GM19438 (cell line): Measurements from ENCODE around the gene FKBP2.

Source experiments
- ATAC-seq: cut with Tn5 transposase; IDR thresholded peaks from one replicate; pipeline ENCODE4 v1.9.1; 2021; ENCODE audit warnings: low read depth; ENCODE audit not compliant: unreplicated experiment

Gene FKBP2

GRCh38 chr11:64260147-64260708 lies 19.3 kb downstream of the FKBP2 start:
- no peak for ATAC-seq

DNA sequence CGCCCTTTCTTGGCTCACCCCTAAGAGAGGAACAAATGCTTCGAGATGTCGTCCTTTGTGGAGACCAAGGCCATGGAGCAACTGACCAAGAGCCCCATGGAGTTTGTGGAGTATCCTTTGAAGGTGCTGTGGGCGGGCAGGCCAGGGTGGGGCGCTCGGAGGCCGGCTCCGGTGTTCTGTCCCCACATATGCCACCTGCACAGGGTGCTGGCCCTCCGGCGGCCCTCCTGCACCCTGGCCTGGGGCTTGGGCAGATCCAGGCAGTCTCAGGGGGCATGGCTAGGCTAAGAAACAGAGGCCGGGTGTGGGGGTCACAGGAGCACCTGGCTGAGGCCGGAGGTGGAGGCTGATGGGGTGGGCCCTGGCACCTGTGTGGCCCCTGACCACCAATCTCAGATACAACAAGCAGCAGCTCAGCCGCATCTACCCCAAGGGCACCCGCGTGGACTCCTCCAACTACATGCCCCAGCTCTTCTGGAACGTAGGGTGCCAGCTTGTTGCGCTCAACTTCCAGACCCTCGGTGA lies 20.7 kb downstream of the FKBP2 start:
- no peak for ATAC-seq

DNA sequence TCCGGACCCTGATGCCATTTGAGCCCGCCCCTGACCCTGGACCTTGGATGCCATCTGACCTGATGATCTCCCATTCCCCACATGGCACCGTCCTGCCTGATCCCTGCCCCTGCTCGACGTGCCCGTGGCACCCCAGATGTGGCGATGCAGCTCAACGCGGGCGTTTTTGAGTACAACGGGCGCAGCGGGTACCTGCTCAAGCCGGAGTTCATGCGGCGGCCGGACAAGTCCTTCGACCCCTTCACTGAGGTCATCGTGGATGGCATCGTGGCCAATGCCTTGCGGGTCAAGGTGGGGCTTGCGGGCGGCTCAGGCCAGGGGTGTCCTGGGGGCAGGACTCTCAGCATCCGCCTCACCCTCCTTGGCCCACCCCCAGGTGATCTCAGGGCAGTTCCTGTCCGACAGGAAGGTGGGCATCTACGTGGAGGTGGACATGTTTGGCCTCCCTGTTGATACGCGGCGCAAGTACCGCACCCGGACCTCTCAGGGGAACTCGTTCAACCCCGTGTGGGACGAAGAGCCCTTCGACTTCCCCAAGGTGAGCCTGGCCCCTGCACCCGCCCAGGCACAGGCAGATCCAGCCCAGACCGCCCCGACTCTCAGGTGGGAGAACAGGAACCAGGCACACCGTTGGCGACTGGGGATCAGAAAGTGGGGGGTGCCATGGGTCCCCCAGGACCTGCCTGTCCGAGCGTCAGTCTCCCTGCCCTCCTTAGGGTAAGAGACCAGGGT lies 21.5 kb downstream of the FKBP2 start:
- no peak for ATAC-seq

DNA sequence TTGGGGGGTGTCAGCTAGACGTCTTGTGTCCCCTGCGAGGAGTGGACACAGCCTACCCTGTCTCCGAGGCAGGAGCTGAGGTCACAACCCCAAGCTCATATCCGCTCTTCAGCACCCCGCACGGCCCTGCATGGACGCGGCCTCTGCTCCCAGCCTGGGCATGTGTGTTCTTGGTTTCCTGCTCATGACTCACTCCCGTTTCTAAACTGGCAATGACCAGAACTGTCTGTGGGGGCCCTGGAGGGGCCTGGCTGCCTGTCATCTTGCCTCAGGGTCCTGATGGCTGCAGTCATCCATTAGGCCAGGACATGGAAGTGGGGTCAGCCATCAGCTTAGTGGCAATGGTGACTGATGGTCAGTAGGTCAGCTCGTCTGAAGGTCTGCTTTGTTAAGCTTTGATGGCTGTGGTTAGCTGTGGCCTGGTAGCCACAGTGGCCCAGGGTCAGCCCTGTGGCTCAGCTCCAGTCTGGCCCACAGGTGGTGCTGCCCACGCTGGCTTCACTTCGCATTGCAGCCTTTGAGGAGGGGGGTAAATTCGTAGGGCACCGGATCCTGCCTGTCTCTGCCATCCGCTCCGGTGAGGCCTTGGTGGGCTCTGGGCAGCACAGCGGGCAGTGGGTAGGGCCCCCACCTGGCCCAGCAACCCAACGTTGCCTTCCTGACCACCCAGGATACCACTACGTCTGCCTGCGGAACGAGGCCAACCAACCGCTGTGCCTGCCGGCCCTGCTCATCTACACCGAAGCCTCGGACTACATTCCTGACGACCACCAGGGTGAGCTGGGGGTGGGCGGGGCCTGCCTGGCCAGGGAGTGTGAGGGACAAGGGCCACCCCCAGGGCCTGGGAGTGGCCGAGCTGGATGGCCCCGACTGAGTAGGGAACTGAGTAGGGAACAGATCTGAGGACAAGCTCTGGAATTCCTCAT lies 22.4 kb downstream of the FKBP2 start:
- ATAC-seq, result no peak

DNA sequence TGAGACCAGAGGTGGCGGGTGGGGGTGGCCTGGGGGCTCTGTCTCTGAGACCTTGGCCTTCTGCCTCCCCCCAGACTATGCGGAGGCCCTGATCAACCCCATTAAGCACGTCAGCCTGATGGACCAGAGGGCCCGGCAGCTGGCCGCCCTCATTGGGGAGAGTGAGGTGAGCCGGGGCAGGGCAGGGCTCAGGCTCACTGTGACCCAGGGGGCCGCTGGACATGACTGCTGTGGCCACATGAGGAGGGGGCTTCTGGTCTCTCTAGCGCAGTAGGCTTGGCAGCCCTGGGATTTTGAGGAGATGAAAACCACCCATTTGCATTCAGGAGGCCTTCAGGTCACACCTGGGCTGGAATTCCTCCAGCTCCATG lies 23.0 kb downstream of the FKBP2 start:
- ATAC-seq, result no peak

DNA sequence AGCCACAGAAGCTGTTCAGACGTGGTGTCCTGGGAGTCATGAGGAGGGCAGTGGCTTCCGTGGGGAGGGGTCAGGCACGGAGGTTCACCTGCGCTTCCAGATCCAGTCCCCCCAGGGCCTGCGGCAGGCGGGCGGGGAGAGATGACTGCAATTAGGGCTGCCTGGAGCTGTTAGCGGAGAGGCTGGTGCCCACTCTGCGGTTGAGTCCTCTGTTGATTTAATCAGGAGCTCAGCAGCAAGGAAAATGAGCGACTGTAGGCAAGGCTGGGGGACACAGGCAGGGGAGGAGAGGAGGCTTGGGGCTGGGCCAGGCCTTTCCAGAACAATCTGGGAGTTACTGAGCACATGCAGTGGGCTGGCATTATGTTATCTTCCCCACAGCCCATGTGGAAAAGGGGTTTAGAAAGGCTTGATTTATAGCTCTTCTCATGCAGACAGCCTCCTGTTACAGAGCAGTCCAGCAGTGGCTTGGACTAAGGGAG lies 23.5 kb downstream of the FKBP2 start:
- no peak for ATAC-seq

DNA sequence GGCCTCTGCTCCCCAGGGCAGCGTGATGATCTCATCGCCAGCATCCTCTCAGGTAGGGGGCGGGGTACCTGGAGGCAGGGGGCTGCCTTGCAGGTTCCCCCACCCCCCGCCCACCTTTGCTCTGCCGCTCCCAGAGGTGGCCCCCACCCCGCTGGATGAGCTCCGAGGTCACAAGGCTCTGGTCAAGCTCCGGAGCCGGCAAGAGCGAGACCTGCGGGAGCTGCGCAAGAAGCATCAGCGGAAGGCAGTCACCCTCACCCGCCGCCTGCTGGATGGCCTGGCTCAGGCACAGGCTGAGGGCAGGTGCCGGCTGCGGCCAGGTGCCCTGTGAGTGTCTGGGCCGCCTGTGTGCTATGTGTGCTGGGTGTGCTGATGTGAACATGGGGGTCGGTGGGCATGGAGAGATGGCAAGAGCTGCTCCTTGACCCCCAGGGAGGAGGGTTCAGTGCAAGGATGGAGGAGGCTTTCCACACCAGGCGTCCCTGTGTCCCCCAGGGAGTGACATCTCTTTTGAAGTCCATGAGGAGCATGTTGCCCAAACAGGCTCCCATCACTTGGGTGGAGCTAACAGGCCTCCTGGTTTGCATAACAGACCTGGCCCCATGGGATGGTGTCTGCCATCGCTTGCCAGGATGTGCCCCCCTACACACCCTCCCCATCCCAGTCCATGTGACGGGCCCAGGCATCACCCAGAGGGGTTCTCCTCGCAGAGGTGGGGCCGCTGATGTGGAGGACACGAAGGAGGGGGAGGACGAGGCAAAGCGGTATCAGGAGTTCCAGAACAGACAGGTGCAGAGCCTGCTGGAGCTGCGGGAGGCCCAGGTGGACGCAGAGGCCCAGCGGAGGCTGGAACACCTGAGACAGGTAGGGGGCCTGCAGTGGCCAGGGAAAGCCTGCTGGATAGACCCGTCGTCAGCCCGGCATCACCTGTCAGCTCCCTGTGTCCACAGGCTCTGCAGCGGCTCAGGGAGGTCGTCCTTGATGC lies 24.6 kb downstream of the FKBP2 start:
- ATAC-seq, result no peak

GRCh38 chr11:64266339-64266738 lies 25.4 kb downstream of the FKBP2 start:
- no peak for ATAC-seq

- no peak for ATAC-seq
Measured at GRCh38 chr11:64267207-64267945, 26.5 kb downstream of the FKBP2 start.

- ATAC-seq, result no peak
Measured at GRCh38 chr11:64268025-64268892, 27.4 kb downstream of the FKBP2 start.

GRCh38 chr11:64268893-64269539 lies 28.1 kb downstream of the FKBP2 start:
- peak; percentile 7 for ATAC-seq

DNA sequence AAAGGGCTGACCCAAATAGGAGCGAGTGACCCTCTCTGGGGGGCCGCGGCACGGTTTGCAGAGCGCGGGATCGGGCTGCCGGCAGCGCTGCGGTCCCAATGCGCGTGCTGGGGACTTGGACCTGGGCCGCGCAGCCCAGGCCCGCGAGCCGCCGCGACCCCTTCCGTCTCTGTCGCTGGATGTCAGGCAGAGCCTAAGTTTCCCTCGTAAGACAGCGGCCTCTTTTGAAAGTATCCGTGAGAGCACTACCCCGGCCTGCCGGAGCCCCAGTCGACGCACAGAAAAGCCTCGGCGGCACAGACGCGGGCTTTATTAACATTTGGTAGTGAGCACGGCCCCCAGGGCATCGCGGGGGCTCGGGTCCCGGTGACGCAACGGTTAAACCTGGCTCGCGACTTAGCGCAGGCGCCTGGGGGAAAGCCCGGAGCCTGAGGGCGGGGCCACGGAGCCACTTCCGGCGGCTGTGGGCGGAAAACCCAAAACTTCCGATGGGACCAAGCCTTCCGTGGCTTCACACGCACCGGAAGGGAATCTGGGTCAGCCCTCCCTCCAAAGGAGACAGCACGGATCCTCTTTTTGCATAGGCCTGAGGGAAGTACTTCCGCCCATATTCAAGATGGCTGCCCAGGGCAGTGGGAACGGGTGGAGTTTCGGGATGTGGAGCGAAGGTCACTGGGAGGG lies 28.8 kb downstream of the FKBP2 start:
- ATAC-seq, result peak; percentile 58

- no peak for ATAC-seq
Measured at GRCh38 chr11:64275031-64275800, 34.3 kb downstream of the FKBP2 start.

DNA sequence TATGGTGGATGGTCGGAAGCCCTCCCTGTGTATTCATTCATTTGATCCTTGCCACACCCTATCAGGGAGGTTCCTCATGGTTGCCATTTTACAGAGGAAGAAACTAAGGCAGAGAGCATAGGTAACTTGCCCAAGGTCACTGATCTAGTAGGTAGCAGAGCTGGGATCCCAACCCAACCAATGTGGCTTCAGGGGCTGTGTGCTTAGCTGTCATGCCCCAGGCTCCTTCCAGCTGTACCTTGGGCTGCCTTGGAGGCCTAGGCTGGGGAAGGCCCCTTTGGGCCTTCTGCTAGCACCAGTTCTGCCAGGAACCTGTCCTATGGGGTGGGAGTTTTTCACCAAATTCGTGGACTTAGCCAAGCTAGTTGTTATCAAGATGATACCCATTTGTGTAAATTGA lies 34.9 kb downstream of the FKBP2 start:
- no peak for ATAC-seq

GRCh38 chr11:64276653-64277431 lies 35.9 kb downstream of the FKBP2 start:
- ATAC-seq, result no peak
